GM13977 (cell line): ENCODE measurements around the gene VWA2.

Experiments used
- DNase-seq: peaks from one replicate; pipeline ENCODE4 v3.0.0; 2012; ENCODE audit warnings: low spot score
- CTCF ChIP-seq: IDR thresholded peaks from 2 replicates; pipeline ENCODE4 v1.5.1; 2012; ENCODE audit warnings: mild to moderate bottlenecking, control low read depth; ENCODE audit not compliant: insufficient read depth; ENCODE audit errors: extremely low read depth, missing control alignments
- in situ Hi-C: fragments of 300-500 bp; cut with MboI; formaldehyde crosslinking; loops from one replicate; pipeline ENCODE4 v1.12.0; 2022; ENCODE audit warnings: low sequenced_read_pairs, low pct_unique_long_range_greater_than_20kb, mixed read lengths, inconsistent platforms; ENCODE audit not compliant: unreplicated experiment

The VWA2 gene, protein sequence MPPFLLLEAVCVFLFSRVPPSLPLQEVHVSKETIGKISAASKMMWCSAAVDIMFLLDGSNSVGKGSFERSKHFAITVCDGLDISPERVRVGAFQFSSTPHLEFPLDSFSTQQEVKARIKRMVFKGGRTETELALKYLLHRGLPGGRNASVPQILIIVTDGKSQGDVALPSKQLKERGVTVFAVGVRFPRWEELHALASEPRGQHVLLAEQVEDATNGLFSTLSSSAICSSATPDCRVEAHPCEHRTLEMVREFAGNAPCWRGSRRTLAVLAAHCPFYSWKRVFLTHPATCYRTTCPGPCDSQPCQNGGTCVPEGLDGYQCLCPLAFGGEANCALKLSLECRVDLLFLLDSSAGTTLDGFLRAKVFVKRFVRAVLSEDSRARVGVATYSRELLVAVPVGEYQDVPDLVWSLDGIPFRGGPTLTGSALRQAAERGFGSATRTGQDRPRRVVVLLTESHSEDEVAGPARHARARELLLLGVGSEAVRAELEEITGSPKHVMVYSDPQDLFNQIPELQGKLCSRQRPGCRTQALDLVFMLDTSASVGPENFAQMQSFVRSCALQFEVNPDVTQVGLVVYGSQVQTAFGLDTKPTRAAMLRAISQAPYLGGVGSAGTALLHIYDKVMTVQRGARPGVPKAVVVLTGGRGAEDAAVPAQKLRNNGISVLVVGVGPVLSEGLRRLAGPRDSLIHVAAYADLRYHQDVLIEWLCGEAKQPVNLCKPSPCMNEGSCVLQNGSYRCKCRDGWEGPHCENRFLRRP

DNA sequence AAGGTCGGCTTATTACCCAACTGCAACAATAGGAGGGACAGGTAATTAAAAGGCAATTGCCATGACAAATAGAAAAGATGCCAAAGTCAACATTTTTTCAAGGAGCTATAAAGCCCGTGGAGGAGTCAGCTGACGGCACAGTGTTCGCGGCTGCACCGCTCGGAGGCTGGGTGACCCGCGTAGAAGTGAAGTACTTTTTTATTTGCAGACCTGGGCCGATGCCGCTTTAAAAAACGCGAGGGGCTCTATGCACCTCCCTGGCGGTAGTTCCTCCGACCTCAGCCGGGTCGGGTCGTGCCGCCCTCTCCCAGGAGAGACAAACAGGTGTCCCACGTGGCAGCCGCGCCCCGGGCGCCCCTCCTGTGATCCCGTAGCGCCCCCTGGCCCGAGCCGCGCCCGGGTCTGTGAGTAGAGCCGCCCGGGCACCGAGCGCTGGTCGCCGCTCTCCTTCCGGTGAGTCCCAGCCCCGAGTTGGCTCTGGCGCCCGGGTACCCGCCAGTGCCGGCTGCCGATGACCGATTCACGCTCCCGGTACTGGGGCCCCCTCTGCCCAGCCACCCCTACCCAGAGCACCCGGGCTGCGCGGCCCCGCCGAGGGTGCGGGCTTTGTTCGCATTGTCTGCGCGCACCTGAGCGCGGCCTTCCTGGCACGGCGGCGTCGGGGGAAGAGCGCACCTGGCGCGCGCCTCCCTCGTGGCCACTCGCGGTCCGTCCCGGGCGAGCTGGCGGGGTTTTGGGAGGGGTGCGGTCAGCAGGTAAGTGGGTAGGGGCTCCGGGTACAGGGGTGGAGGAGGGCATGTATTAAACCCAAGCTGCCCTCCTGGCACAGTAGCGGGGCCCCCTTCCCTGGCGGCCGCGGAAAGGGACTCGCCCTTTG is at the start of gene VWA2:
TSS of gene VWA2 (plus strand) at position 138 of the 877 bp plus-strand sequence. CDS start 9,460 bp downstream, outside the sequence.
- peak; percentile 58 for DNase-seq
- TF ChIP-seq CTCF: peak; percentile 28
- in situ Hi-C loops: no loop called here

- in situ Hi-C loops: no loop called here
- no peak for DNase-seq
- TF ChIP-seq CTCF: no peak
These were observed 49.4 kb upstream of the VWA2 start for GRCh38 chr10:114189700-114190099.

GRCh38 chr10:114195079-114195478 is 44.0 kb upstream of the VWA2 start:
- in situ Hi-C loops: no loop called here
- TF ChIP-seq CTCF: no peak
- peak; percentile 23 for DNase-seq

DNA sequence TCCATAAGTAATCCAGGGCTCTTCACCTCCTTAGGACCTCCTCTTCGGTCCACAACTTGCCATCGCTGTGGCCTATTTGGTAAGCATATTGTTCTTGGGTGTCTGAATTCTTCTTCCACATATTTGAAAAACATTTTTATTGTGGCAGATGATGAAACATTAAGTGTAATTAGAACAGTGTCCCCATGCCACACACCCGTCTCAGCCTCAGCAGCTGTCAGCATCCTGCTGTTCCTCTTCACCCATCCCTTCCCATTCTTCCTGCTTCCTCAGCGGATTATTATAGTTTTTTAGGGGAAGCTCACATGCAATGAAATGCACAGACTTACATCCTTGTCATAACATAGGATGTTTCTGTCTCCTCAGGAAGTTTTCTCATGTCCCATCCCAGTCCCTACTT is 39.8 kb upstream of the VWA2 start:
- DNase-seq: no peak
- in situ Hi-C loops: no loop called here
- TF ChIP-seq CTCF: no peak

DNA sequence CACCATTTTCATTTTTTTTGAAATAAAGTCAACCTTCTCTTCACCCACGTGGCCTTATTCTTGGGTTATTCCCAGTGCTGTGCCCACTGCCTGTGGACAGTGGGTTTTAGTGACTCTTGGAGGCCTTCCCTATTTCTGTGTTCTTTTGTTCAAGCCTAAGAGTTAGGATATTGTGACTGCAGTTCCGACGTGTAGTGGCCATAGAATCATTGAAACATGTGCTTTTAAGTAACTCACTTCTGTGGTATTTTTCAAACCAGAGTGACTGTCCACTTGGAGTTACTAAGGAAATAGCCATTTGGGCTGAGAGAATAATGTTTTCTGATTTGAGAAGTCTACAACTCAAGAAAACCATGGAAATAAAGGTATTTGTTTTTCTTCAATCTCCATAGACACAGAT is 36.2 kb upstream of the VWA2 start:
- in situ Hi-C loops: no loop called here
- TF ChIP-seq CTCF: no peak
- DNase-seq: no peak

- in situ Hi-C loops: no loop called here
- DNase-seq: no peak
- no peak for TF ChIP-seq CTCF
These were observed 32.2 kb upstream of the VWA2 start for GRCh38 chr10:114206902-114207301.
